GM19035 (cell line): ENCODE results near the gene ABCB6.
"Not testable (repeated sequence)": the region's sequence is repeated elsewhere in the genome, so short reads cannot be mapped to it uniquely, and the experiment has no call there.

Experiments
- ATAC-seq: cut with Tn5 transposase; IDR thresholded peaks from one replicate; pipeline ENCODE4 v1.9.1; 2021; ENCODE audit not compliant: unreplicated experiment

The ABCB6 gene

DNA sequence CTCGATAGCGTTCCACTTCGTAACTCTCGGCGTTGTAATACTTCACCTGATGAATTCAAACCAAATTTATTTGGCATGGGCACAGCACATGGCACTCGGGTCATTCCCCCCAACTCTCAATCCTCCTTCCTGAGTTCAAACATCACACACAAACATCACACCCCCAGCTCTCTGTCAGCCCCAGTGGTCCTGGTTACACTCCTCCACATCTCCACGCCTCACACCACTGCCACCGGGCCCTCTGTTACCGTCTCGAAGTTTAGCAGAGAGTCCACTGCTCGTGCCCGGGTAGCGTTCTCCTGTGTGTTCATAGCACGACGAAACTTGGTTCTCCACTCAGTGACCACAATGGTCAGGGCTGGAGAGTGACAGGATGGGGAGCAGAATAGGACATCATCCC is 4.6 kb downstream of the ABCB6 start:
- no peak for ATAC-seq

- no peak for ATAC-seq
Observed at GRCh38 chr2:219213486-219214071, 5.2 kb downstream of the ABCB6 start.

- no peak for ATAC-seq
Observed at GRCh38 chr2:219213026-219213415, 5.7 kb downstream of the ABCB6 start.

DNA sequence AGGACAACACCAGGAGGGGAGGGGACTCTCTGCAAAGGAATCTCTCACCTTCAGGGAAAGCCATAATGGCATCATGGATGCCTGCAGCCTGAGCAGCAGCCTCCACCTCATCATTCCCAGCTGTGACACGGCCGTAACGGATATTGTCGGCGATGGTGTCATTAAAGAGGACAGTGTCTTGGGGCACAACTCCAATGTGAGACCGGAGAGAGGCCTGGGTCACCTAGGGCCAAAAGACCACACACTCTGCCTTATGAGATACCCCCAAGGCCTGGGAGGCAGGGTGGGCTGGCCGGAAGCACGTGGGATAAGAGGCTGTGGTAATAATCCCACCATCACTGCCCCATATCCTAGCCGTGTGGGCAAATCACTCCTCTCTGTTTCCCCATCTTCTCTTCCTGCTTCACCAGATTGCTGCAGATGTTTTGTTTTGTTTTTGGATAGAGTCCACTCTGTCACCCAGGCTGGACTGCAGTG is 7.8 kb downstream of the ABCB6 start:
- ATAC-seq, result no peak

GRCh38 chr2:219210196-219210885 is 8.4 kb downstream of the ABCB6 start:
- no peak for ATAC-seq

- no peak for ATAC-seq
Observed at GRCh38 chr2:219209236-219210195, 9.2 kb downstream of the ABCB6 start.

GRCh38 chr2:219207884-219208740 is 10.6 kb downstream of the ABCB6 start:
- no peak for ATAC-seq

DNA sequence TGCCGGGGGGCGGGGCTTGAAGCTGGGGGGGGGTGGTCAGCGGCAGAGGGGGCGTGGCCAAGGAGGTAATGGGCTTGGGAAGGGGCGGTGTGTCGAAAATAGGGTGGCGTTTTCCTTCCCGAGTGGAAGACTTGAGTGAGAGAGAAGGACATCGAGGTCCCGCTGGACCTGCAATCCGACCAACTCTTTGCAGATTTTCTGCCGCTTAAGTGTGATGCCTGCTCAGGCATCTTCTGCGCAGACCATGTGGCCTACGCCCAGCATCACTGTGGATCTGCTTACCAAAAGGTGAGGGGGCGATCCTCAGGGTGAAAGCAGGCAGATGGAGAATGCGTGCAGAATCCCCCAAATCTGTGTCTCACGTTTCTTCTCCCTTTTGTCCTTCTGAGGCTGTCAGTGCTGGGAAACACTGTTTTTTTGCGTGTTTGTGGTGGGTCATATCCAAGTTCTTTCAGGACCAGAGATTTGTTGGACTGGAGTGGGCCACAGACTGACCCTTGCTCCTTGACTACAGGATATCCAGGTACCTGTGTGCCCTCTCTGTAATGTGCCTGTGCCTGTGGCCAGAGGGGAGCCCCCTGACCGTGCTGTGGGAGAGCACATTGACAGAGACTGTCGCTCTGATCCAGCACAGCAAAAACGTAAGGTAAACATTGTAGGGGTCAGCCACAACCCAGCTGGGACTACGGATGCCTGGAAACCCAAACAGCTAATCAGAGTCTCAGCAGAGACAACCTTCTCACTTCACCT is 11.4 kb downstream of the ABCB6 start:
- ATAC-seq, result no peak

DNA sequence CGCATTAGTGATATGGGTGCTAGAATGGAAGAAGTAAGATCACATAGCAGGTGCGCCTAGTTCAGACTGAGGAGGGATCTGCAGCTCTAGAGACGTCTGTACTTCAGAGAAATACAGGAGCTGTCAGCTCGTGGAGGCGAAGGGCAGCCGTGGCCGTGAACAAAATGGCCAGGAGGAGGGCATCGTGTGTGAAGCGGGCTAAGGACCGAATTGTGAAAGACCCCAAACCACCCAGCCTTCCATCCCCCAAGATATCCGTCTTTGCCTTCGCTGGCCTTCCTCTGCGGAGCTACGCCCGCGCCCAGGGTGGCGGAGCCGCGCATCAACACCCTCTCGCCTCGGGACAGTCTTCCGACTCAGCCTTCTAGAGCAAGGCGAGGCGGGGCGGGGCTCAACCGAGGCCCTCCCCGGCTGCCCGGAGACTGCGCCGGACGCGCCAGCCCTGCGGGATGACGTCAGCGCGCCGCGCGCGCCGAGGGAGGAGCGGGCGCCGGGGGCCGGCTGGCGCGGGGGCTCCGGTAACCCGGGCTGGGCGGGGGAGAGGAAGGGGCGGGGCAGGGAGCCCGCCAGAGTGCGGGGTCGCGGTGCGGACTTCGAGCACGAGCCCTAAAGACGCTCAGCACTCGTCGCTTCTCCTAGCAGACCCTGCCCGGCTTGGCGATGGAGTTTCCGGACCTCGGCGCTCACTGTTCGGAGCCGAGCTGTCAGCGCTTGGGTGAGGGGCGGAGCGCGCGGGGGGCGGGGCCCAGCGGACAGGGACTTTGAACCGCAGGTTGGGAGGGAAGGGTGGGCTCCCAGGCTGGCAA is 12.2 kb downstream of the ABCB6 start, which contains the start of gene ZFAND2B:
Gene ZFAND2B (plus strand): TSS at position 455 of the 806 bp plus-strand sequence. CDS start 206 bp downstream, at position 661.
- ATAC-seq, result peak; percentile 97

DNA sequence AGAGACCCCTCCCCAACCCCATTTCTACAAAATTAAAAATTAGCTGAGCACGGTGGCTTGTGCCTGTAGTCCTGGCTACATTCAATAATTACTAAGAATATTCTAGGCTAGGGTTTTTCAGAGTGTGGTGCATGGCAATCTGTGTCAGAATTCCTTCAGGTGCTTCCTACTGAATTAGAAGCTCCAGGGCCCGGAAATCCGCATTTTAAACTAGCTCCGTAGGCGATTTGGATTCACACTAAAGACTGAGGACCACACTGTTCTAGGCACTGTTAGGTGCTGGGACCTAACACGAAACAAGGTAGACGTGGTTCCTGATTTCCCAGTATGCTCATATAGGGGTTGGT is 12.8 kb downstream of the ABCB6 start:
- ATAC-seq, result no peak

DNA sequence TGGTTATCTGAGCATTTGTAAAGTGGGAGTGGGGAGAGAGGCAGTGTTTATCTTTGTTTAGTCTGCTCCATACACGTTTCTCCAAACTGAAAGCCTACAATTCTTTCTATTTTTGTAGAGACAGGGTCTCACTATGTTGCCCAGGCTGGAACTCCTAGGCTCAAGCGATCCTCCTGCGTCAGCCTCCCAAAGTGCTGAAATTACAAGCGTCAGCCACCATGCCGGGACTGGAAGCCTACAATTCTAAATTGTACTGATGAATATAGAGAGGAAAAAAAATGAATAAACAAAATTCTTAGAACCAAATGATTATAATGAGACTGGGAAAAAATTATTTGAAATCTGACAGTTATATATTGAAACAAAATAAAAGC is 13.6 kb downstream of the ABCB6 start:
- ATAC-seq, result no peak

DNA sequence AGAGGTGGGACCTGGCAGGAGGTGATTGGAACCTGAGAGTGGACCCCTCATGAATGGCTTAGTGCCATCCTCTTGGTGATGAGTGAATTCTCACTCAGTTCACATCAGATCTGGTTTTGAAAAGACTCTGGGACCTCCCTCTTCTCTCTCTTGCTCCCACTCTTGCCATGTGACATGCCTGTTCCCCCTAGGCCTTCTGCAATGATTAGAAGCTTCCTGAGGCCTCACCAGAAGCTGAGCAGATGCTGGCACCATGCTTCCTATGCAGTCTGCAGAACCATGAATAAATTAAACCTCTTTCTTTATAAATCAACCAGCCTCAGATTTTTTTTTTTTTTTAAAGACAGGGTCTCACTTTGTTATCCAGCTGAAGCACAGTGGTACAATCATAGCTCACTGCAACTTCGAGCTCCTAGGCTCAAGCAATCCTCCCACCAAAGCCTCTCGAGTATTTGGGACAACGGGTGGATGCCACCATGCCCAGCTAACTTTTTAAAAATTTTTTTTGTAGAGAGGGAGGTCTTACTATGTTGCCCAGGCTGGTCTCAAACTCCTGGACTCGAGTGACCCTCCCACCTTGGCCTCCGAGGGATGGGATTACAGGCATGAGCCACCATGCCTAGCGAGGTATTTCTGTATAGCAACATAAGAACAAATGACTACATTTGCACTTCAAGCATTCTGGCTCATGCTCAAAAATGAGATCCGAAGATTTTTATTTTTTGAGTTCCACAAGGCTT is 14.2 kb downstream of the ABCB6 start:
- no peak for ATAC-seq

DNA sequence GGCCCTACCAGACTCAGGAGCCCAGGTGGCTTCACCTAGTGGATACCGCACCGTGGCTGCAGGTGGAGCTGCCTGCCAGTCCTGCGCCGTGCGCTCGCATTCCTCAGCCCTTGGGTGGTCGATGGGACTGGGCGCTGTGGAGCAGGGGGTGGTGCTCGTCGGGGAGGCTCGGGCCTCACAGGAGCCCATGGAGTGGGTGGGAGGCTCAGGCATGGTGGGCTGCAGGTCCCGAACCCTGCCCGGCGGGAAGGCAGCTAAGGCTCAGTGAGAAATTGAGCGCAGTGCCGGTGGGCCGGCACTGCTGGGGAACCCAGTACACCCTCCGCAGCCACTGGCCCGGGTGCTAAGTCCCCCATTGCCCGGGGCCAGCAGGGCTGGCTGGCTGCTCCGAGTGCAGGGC is 17.4 kb downstream of the ABCB6 start:
- not testable (repeated sequence) for ATAC-seq

DNA sequence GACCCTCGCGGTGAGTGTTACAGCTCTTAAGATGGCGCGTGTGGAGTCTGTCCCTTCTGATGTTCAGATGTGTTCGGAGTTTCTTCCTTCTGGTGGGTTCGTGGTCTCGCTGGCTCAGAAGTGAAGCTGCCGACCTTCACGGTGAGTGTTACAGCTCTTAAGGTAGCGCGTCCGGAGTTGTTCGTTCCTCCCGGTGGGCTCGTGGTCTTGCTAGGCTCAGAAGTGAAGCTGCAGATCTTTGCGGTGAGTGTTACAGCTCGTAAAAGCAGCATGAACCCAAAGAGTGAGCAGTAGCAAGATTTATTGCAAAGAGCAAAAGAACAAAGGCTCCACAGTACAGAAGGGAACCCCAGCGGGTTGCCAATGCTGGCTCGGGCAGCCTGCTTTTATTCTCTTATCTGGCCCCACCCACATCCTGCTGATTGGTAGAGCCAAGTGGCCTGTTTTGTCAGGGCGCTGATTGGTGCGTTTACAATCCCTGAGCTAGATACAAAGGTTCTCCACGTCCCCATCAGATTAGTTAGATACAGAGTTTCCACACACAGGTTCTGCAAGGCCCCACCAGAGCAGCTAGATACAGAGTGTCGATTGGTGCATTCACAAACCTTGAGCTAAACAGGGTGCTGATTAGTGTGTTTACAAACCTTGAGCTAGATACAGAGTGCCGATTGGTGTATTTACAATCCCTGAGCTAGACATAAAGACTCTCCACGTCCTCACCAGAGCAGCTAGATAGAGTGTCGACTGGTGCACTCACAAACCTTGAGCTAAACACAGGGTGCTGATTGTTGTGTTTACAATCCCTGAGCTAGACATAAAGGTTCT is 18.0 kb downstream of the ABCB6 start:
- not testable (repeated sequence) for ATAC-seq

GRCh38 chr2:219199470-219200211 is 19.1 kb downstream of the ABCB6 start:
- ATAC-seq, result no peak

GRCh38 chr2:219198974-219199373 is 19.8 kb downstream of the ABCB6 start:
- no peak for ATAC-seq

DNA sequence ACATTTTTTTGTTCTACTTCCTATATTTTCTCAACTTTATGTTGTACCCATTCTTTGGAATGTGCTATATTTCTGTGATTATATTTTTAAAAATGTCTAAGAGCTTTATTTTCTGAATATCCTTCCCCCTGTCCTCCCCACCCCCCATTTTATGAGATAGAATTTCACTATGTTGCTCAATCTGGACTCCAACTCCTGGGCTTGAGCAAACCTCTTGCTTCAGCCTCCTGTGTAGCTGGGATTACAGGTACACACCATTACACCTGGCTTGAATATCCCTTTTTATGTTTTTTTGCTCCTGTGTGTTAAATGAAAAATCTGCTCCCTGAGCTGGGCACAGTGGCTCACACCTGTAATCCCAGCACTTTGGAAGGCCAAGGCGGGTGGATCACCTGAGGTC is 21.4 kb downstream of the ABCB6 start:
- ATAC-seq, result no peak
